Panc1 (cell line): ENCODE data around the gene IQSEC1. TPM values are rescaled to one million over a fixed set of nuclear protein-coding genes. Genes with fewer than 3 reads are reported as not detected.

Experiments used
- ATAC-seq: fragments of 200-7000 bp; cut with Tn5 transposase; 2 replicates; pipeline ENCODE4 v1.9.1; 2020; ENCODE audit warnings: mild to moderate bottlenecking, moderate library complexity
- BruUV-seq: library from RNA; stranded (reverse); fragments of 400-500 nt; replicated peaks from 2 replicates; lab custom pipeline; 2021; lab: Mats Ljungman, UMichigan
- CTCF ChIA-PET: fragments of 300-600 bp; sonication (Branson Sonifier 250); formaldehyde crosslinking; loops from one replicate; lab custom pipeline; 2022; ENCODE audit warnings: antibody characterized with exemption; lab: Charles Lee
- POLR2A ChIA-PET: fragments of 300-600 bp; sonication (Branson Sonifier 250); formaldehyde crosslinking; loops from one replicate; lab custom pipeline; 2022; ENCODE audit warnings: antibody characterized with exemption; lab: Charles Lee
- DNase-seq: peaks from one replicate; pipeline ENCODE4 v3.0.0-alpha.2; 2010; ENCODE audit warnings: low read depth, low spot score
- H3K27ac ChIP-seq: 2 replicates; pipeline ENCODE4 v1.5.1; 2011; ENCODE audit warnings: mild to moderate bottlenecking, low read length, inconsistent platforms
- H3K27me3 ChIP-seq: fragments of 200-500 bp; sonication (Bioruptor generic); 2 replicates; pipeline ENCODE4 v1.6.0; 2014; ENCODE audit warnings: low read length, inconsistent platforms; ENCODE audit not compliant: control insufficient read depth, insufficient read depth
- H3K36me3 ChIP-seq: fragments of 200-500 bp; sonication (Bioruptor generic); 2 replicates; pipeline ENCODE4 v1.5.1; 2014; ENCODE audit warnings: inconsistent platforms, mild to moderate bottlenecking, low read length, moderate library complexity; ENCODE audit not compliant: control insufficient read depth, insufficient read depth
- H3K4me1 ChIP-seq: 2 replicates; pipeline ENCODE4 v1.5.1; 2011; ENCODE audit warnings: inconsistent platforms, mild to moderate bottlenecking, low read length, moderate library complexity; ENCODE audit not compliant: control insufficient read depth, insufficient read depth
- H3K4me3 ChIP-seq, 2 experiments: 2 replicates each; pipeline ENCODE4 v1.5.1; 2011 to 2012; ENCODE audit warnings: low read depth in 2 of 2, low read length in 2 of 2, mild to moderate bottlenecking in 2 of 2, inconsistent platforms in 1 of 2, moderate library complexity in 1 of 2
- H3K9me3 ChIP-seq: fragments of 200-500 bp; sonication (Bioruptor generic); 2 replicates; pipeline ENCODE4 v1.5.1; 2014; ENCODE audit warnings: low read depth, mild to moderate bottlenecking, inconsistent platforms, low read length, moderate library complexity; ENCODE audit not compliant: control insufficient read depth, insufficient read depth
- CTCF ChIP-seq: fragments of 450-650 bp; IDR thresholded peaks from 2 replicates; pipeline ENCODE4 v1.5.1; 2017; ENCODE audit warnings: mild to moderate bottlenecking
- POLR2AphosphoS5 ChIP-seq: IDR thresholded peaks from 2 replicates; pipeline ENCODE4 v1.6.1; 2012; ENCODE audit warnings: mild to moderate bottlenecking, low read depth, low read length, moderate library complexity
- SIN3A ChIP-seq: IDR thresholded peaks from 2 replicates; pipeline ENCODE4 v1.6.1; 2012; ENCODE audit warnings: low read depth, mild to moderate bottlenecking, low read length, moderate library complexity, borderline replicate concordance; ENCODE audit not compliant: insufficient read depth
- TCF7L2 ChIP-seq: IDR thresholded peaks from 2 replicates; pipeline ENCODE4 v1.6.1; 2011; ENCODE audit warnings: mild to moderate bottlenecking, low read depth, low read length, inconsistent platforms
- in situ Hi-C: cut with HindIII; loops from 2 replicates; pipeline ENCODE4 v1.10.0; 2016; ENCODE audit warnings: low sequenced_read_pairs, low pct_unique_long_range_greater_than_20kb
- intact Hi-C: fragments of 100-400 bp; cut with micrococcal nuclease; formaldehyde crosslinking; loops from one replicate; pipeline ENCODE4 v1.10.0; 2022; ENCODE audit not compliant: unreplicated experiment
- total RNA-seq: library from RNA; stranded (reverse); gene quantifications from one replicate; pipeline ENCODE4 v1.2.1, GENCODE V29; 2021; ENCODE audit not compliant: unreplicated experiment
- TF ChIP-seq, protein P1 (sequence below), 2 experiments: IDR thresholded peaks; 2 replicates each; pipeline ENCODE4 v1.6.1; 2011 to 2012; ENCODE audit warnings: low read depth in 2 of 2, control low read depth in 1 of 2, low read length in 1 of 2, mild to moderate bottlenecking in 1 of 2, moderate library complexity in 1 of 2; ENCODE audit not compliant: insufficient read depth in 1 of 2

Gene IQSEC1
- total RNA-seq, 1 experiment from 2014 or later, result 28.4 TPM

- Histone ChIP-seq H3K4me3 (no peak overlapping the region), H3K27me3 (no peaks in the 10 kb centered on the region), H3K27ac (no peak overlapping the region), H3K36me3 (no peaks in the 10 kb centered on the region), H3K4me1 (no peaks in the 10 kb centered on the region), H3K9me3 (no peaks in the 10 kb centered on the region)
- CTCF ChIA-PET, result no interaction called here
- TF ChIP-seq SIN3A (no peak), CTCF (no peak), TCF7L2 (no peak), POLR2AphosphoS5 (no peak)
- POLR2A ChIA-PET, result interaction anchor here (0.6 kb wide), 1 partner anchor 1289 kb away, joined by 4 read pairs; no protein-coding TSS in a partner anchor
- in situ Hi-C loops (no loop called here), intact Hi-C loops (no loop called here)
- ATAC-seq (no peak), DNase-seq (no peak)
- BruUV-seq, result no TSS peak
Measured at GRCh38 chr3:12946649-12947316, 126.4 kb downstream of the IQSEC1 start.

DNA sequence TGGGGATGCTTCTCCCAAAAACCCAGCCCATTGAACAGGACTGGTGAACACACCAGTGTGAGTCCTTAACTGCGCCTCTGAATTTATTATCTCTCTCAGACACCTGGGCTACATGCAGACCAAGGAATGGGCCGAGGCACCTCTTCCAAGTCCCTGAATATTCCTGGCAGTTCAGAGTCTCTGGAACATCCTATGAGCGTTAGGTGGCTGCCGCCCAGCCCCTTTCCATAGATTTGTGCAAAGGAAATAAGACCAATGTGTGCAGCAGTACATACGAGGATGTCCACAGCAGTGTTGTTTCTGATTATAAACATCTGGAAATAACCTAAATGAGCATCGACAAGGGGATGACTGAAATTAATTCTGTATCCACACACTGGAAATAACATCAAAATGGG is 127.0 kb downstream of the IQSEC1 start:
- H3K36me3 ChIP-seq, result no peaks in the 10 kb centered on the region
- no peaks in the 10 kb centered on the region for H3K27me3 ChIP-seq
- no peak for DNase-seq
- CTCF ChIA-PET, result no interaction called here
- H3K27ac ChIP-seq, result no peak overlapping the region
- ATAC-seq, result no peak
- POLR2A ChIA-PET, result no interaction called here
- intact Hi-C loops (no loop called here), in situ Hi-C loops (no loop called here)
- no peak for TF ChIP-seq SIN3A
- TF ChIP-seq TCF7L2, result no peak
- TF ChIP-seq CTCF, result no peak
- TF ChIP-seq POLR2AphosphoS5, result no peak
- TF ChIP-seq, protein P1, sequence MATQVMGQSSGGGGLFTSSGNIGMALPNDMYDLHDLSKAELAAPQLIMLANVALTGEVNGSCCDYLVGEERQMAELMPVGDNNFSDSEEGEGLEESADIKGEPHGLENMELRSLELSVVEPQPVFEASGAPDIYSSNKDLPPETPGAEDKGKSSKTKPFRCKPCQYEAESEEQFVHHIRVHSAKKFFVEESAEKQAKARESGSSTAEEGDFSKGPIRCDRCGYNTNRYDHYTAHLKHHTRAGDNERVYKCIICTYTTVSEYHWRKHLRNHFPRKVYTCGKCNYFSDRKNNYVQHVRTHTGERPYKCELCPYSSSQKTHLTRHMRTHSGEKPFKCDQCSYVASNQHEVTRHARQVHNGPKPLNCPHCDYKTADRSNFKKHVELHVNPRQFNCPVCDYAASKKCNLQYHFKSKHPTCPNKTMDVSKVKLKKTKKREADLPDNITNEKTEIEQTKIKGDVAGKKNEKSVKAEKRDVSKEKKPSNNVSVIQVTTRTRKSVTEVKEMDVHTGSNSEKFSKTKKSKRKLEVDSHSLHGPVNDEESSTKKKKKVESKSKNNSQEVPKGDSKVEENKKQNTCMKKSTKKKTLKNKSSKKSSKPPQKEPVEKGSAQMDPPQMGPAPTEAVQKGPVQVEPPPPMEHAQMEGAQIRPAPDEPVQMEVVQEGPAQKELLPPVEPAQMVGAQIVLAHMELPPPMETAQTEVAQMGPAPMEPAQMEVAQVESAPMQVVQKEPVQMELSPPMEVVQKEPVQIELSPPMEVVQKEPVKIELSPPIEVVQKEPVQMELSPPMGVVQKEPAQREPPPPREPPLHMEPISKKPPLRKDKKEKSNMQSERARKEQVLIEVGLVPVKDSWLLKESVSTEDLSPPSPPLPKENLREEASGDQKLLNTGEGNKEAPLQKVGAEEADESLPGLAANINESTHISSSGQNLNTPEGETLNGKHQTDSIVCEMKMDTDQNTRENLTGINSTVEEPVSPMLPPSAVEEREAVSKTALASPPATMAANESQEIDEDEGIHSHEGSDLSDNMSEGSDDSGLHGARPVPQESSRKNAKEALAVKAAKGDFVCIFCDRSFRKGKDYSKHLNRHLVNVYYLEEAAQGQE (IDR thresholded peaks at IDR 0.05; ENCODE audit: insufficient read depth in 1 of 2, low read depth in 2 of 2, low read length in 1 of 2), result no peak
- BruUV-seq, result no TSS peak
- H3K4me3 ChIP-seq, result no peak overlapping the region
- H3K9me3 ChIP-seq, result no peaks in the 10 kb centered on the region
- H3K4me1 ChIP-seq, result no peaks in the 10 kb centered on the region
